GM12873 (cell line): ENCODE results near the gene TBX21.

Experiments used
- TF ChIP-seq, protein P1 (sequence below): IDR thresholded peaks from 2 replicates; pipeline ENCODE4 v1.5.1; 2012; ENCODE audit warnings: low read depth, mild to moderate bottlenecking, moderate library complexity, low read length, control low read depth; ENCODE audit not compliant: insufficient read depth; ENCODE audit errors: missing control alignments

The TBX21 gene

DNA sequence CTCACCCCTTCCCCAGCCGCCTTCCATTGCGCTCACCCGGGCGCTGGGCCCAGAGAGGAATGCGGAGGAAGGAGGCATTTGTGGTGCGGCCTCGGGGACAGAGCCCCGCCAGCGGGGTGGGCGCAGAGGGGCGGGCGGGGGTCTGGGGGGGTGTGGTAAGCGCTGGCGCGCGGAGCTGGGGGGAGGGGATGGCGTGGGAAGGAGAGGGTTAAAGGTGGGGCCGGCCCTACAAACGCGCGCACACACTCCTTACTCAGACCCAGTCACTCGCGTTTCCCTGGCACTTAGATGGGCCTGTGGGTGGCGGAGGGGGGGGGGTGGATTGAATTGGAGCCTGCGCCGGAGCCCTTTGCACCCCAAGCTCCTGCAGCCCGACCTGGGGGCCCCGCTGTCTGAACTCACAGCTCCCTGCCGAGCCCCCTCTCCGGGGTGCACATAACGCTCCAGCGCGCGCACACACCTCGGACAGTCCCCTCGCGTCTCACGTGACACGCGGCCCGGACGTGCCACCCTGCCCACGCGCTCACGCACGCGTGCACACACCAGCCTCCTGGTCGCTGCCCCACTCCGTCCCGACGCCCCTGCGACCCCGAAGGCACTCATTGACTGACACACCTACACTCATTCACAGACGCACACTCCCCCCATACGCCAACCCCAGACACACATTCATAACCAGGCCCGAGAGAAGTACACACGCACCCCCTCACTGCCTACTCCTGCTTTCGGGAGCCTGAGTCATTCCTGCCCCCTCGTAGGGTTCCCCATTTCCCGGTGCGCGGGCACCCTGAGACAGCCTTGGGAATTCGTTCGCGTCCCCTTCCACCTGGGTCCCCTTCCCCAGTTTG is 38.2 kb upstream of the TBX21 start:
- TF ChIP-seq, protein P1, sequence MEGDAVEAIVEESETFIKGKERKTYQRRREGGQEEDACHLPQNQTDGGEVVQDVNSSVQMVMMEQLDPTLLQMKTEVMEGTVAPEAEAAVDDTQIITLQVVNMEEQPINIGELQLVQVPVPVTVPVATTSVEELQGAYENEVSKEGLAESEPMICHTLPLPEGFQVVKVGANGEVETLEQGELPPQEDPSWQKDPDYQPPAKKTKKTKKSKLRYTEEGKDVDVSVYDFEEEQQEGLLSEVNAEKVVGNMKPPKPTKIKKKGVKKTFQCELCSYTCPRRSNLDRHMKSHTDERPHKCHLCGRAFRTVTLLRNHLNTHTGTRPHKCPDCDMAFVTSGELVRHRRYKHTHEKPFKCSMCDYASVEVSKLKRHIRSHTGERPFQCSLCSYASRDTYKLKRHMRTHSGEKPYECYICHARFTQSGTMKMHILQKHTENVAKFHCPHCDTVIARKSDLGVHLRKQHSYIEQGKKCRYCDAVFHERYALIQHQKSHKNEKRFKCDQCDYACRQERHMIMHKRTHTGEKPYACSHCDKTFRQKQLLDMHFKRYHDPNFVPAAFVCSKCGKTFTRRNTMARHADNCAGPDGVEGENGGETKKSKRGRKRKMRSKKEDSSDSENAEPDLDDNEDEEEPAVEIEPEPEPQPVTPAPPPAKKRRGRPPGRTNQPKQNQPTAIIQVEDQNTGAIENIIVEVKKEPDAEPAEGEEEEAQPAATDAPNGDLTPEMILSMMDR: no peak

DNA sequence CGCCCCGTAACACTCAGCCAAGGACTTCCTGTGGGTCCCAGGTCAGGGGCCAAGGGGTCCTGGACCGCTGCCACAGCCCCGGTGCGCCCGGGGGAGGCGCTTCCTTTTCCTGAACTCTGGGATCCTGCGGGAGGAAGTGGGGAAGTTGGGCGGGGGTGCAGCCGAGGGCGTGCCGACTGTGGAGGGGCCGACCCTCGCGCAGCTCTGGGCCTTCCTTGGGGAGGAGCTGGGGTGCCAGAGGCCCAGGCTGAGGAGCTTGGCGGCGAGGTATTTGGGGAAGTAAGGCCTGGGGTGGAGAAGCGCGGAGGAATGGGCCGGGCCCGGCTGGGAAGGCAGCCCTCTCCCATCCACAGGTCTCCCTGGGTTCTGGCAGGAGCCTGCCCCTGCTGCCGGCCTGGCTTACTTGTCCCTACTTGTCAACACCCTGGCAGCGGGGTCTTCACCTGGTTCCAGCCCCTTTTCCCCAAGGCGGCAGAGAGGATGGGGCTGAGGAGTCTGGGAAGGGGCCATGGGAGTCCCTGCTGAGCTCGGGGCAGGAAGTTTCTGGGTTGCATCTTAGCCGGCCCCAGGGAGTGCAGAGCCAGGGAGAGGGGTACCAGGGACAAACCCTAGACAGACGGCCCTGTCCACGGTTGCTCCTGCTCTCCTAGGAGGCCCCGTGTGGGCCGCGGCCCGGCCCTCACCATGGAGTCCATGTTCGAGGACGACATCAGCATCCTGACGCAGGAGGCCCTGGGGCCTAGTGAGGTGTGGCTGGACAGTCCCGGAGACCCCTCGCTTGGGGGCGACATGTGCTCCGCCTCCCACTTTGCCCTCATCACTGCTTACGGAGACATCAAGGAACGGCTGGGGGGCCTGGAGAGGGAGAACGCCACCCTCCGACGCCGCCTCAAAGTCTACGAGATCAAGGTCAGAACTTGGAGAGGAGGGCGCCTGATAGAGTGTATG is 37.3 kb upstream of the TBX21 start:
- TF ChIP-seq, protein P1: no peak

GRCh38 chr17:47696717-47697642 is 36.1 kb upstream of the TBX21 start:
- TF ChIP-seq, protein P1: no peak

DNA sequence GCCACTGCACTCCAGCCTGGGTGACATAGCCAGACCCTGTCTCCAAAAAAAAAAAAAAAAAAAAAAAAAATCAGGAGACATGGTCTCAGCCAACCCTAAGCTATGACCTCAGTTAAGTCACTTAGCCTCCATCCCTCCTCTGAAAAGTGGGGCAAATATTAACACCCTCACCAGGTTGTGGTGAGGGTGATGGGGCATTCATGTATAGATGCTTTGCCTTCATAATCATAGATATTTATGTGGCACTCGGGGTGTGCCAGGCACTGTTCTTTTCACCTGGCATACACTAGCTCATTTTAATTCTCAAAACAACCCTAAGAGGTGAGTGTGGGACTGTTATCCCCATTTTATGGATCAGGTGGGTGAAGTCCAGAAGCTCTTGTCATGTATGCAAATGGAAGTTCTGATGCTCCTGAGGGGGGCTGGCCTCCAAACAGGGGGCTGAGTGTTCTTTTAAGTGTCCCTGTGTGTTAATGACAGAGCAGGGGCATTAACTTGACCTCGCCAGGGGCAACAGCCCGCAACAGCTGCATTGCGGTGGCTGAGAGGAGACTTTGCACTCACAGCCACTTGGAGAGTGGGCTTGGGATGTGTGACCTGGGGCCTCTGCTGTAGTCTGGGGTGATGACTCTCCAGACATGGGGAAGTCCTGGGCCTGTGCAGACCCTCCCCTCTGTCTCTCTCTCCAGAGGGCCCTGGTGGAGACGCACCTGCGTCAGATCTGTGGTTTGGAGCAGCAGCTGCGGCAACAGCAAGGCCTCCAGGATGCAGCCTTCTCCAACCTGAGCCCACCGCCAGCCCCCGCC is 34.9 kb upstream of the TBX21 start:
- TF ChIP-seq, protein P1: no peak

- TF ChIP-seq, protein P1: peak; percentile 82
Measured at GRCh38 chr17:47698749-47699535, 34.1 kb upstream of the TBX21 start.

- TF ChIP-seq, protein P1: no peak
Measured at GRCh38 chr17:47699536-47699840, 33.5 kb upstream of the TBX21 start.
